Osteocyte (in vitro differentiated cells): ENCODE data around the gene ITPRIPL2. TPM values are rescaled to one million over a fixed set of nuclear protein-coding genes. Genes with fewer than 3 reads are reported as not detected.

Experiments used
- DNase-seq: peaks from one replicate; pipeline ENCODE4 v3.0.0; 2021; ENCODE audit warnings: mixed read lengths; ENCODE audit not compliant: unreplicated experiment; ENCODE audit errors: extremely low spot score
- H3K27ac Mint-ChIP-seq: one replicate; pipeline ENCODE4 v1.8.0; 2021; ENCODE audit warnings: mild to moderate bottlenecking, mixed read lengths; ENCODE audit not compliant: unreplicated experiment
- H3K27me3 Mint-ChIP-seq: one replicate; pipeline ENCODE4 v1.8.0; 2021; ENCODE audit warnings: mixed read lengths; ENCODE audit not compliant: unreplicated experiment
- H3K36me3 Mint-ChIP-seq: one replicate; pipeline ENCODE4 v1.8.0; 2021; ENCODE audit warnings: mixed read lengths; ENCODE audit not compliant: unreplicated experiment
- H3K4me1 Mint-ChIP-seq: one replicate; pipeline ENCODE4 v1.8.0; 2021; ENCODE audit warnings: mixed read lengths; ENCODE audit not compliant: unreplicated experiment
- H3K4me3 Mint-ChIP-seq: one replicate; pipeline ENCODE4 v1.8.0; 2021; ENCODE audit warnings: mild to moderate bottlenecking, moderate library complexity, mixed read lengths; ENCODE audit not compliant: unreplicated experiment
- H3K9me3 Mint-ChIP-seq: one replicate; pipeline ENCODE4 v1.8.0; 2021; ENCODE audit warnings: mixed read lengths; ENCODE audit not compliant: unreplicated experiment
- CTCF ChIP-seq: fragments of 200-600 bp; sonication (generic); IDR thresholded peaks from 2 replicates; pipeline ENCODE4 v1.5.0; 2021; ENCODE audit warnings: antibody characterized with exemption, mild to moderate bottlenecking, moderate library complexity
- total RNA-seq: library from RNA; stranded (reverse); gene quantifications from 2 replicates; pipeline ENCODE4 v1.2.1, GENCODE V29; 2021

The ITPRIPL2 gene
- total RNA-seq, 1 donor from 2014 or later = 56.1 TPM

- H3K36me3 Mint-ChIP-seq = peaks cover under 1% of the 10 kb centered on the region
- no peak for DNase-seq
- no peaks in the 10 kb centered on the region for H3K9me3 Mint-ChIP-seq
- no peaks in the 10 kb centered on the region for H3K27me3 Mint-ChIP-seq
- no peak overlapping the region for H3K4me3 Mint-ChIP-seq
- no peak overlapping the region for H3K27ac Mint-ChIP-seq
- no peak for TF ChIP-seq CTCF
- H3K4me1 Mint-ChIP-seq = peaks cover 21% of the 10 kb centered on the region
These were observed 25.3 kb upstream of the ITPRIPL2 start for GRCh38 chr16:19088341-19088916.

DNA sequence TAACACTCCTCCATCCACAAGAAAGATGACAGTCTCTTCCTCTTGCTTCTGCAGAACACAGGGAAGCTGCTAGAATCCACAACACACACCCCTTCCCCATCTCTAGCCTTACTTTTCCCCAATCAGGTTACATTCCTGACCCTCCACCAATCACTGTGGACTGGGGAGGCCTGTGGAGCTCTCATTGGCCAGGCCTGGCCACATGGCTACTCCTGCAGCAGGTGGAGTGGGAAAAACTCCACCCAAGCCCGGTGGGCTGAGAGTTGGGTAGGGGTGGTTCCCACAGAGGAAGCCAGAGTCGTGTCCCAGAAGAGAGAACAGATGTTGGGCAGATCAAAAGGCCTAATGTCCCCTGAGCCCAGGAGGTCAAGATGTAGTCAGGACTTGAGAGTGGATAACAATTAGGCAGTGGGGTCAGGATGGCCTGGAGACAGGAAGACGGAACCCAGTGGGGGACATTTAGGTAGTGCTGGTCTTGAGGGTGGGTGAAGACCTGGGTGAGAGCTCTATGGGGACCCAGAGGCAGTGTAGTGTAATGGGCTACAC, 24.3 kb upstream of the ITPRIPL2 start:
- no peak for DNase-seq
- H3K27ac Mint-ChIP-seq = no peak overlapping the region
- no peaks in the 10 kb centered on the region for H3K36me3 Mint-ChIP-seq
- H3K9me3 Mint-ChIP-seq = no peaks in the 10 kb centered on the region
- TF ChIP-seq CTCF = no peak
- peaks cover 21% of the 10 kb centered on the region for H3K4me1 Mint-ChIP-seq
- no peaks in the 10 kb centered on the region for H3K27me3 Mint-ChIP-seq
- H3K4me3 Mint-ChIP-seq = no peak overlapping the region

DNA sequence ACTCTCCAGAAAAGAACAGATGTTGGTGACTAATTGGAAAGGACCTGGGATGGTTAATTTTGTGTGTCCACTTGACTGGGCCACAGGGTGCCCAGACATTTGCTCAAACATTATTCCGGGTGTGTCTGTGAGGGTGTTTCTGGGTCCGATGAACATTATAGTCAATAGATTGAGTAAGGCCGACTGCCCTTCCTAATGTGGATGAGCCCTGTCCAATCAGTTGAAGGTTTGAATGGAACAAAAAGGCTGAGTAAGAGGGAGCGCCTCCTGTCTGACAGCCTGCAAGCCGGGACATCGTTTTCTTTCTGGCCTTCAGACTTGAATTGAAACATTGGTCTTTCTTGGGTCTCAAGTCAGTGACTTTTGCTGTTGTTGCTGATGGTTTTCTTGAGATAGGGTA, 22.8 kb upstream of the ITPRIPL2 start:
- H3K27ac Mint-ChIP-seq = no peak overlapping the region
- peaks cover 26% of the 10 kb centered on the region for H3K4me1 Mint-ChIP-seq

GRCh38 chr16:19092653-19093410, 20.9 kb upstream of the ITPRIPL2 start:
- Mint-ChIP-seq H3K9me3 (peaks cover 7% of the 10 kb centered on the region), H3K27me3 (no peaks in the 10 kb centered on the region), H3K4me1 (peaks cover 20% of the 10 kb centered on the region), H3K36me3 (no peaks in the 10 kb centered on the region), H3K27ac (no peak overlapping the region), H3K4me3 (no peak overlapping the region)
- no peak for TF ChIP-seq CTCF
- DNase-seq = no peak

More for the DNA sequence above, 22.8 kb upstream of the ITPRIPL2 start:
- H3K4me3 Mint-ChIP-seq = no peak overlapping the region
- no peak for TF ChIP-seq CTCF
- H3K36me3 Mint-ChIP-seq = no peaks in the 10 kb centered on the region
- no peak for DNase-seq
- no peaks in the 10 kb centered on the region for H3K27me3 Mint-ChIP-seq
- peaks cover 5% of the 10 kb centered on the region for H3K9me3 Mint-ChIP-seq
